SK-N-SH (cell line): ENCODE results near the gene WNT8B. TPM values are rescaled to one million over a fixed set of nuclear protein-coding genes. Genes with fewer than 3 reads are reported as not detected.

Experiments used
- CTCF ChIA-PET: fragments of 300-600, 350-600 bp; formaldehyde crosslinking; extraction: SDS; loops from one replicate; lab custom pipeline; 2021; lab: Yijun Ruan, JAX
- POLR2A ChIA-PET: fragments of 350-600 bp; sonication (Branson Sonifier 250); formaldehyde crosslinking; extraction: SDS; loops from one replicate; lab custom pipeline; 2020; ENCODE audit warnings: antibody characterized with exemption, inconsistent platforms; lab: Yijun Ruan, JAX
- DNase-seq: peaks from one replicate; pipeline ENCODE4 v3.0.0; 2012
- H2AFZ ChIP-seq: fragments of 200-600 bp; sonication (generic); 2 replicates; pipeline ENCODE4 v1.8.1; 2016; ENCODE audit warnings: antibody characterized with exemption, mild to moderate bottlenecking, low read depth
- H3F3A ChIP-seq: fragments of 200-600 bp; sonication (generic); replicated peaks from 2 replicates; pipeline ENCODE3; 2016; ENCODE audit warnings: antibody characterized with exemption, mild to moderate bottlenecking; ENCODE audit not compliant: insufficient read depth
- H3K27ac ChIP-seq, 2 experiments: fragments of 200-500 bp in 1 of 2; fragments of 200-600 bp in 1 of 2; sonication (Bioruptor generic) in 1 of 2; sonication (generic), shearing (Covaris generic) in 1 of 2; 2 replicates each; pipeline versions ENCODE4 v1.5.1 to v1.6.1; 2014 to 2016; ENCODE audit warnings: low read depth in 2 of 2, inconsistent platforms in 1 of 2, low read length in 1 of 2, mild to moderate bottlenecking in 1 of 2, mixed read lengths in 1 of 2
- H3K27me3 ChIP-seq: fragments of 200-600 bp; sonication (generic), shearing (Covaris generic); 2 replicates; pipeline ENCODE4 v1.6.1; 2016; ENCODE audit warnings: mixed run types; ENCODE audit not compliant: insufficient read depth
- H3K36me3 ChIP-seq, 2 experiments: fragments of 200-500 bp in 1 of 2; fragments of 200-600 bp in 1 of 2; sonication (Bioruptor generic) in 1 of 2; sonication (generic) in 1 of 2; replicated peaks in 1 of 2; 2 replicates each; pipeline versions ENCODE3 to v1.5.1; 2014 to 2016; ENCODE audit warnings: low read length in 1 of 2, mild to moderate bottlenecking in 1 of 2; ENCODE audit not compliant: insufficient read depth in 2 of 2, control insufficient read depth in 1 of 2
- H3K4me1 ChIP-seq, 2 experiments: fragments of 200-500 bp in 1 of 2; fragments of 200-600 bp in 1 of 2; sonication (Bioruptor generic) in 1 of 2; sonication (generic), shearing (Covaris generic) in 1 of 2; 2 replicates each; pipeline versions ENCODE4 v1.5.1 to v1.6.1; 2014 to 2016; ENCODE audit warnings: low read depth in 1 of 2, low read length in 1 of 2, mixed run types in 1 of 2; ENCODE audit not compliant: insufficient read depth in 2 of 2, control insufficient read depth in 1 of 2
- H3K4me2 ChIP-seq: fragments of 200-600 bp; sonication (generic), shearing (Covaris generic); 2 replicates; pipeline ENCODE4 v1.6.1; 2017; ENCODE audit warnings: mixed run types
- H3K4me3 ChIP-seq, 2 experiments: fragments of 200-500 bp in 1 of 2; fragments of 200-600 bp in 1 of 2; sonication (Bioruptor generic) in 1 of 2; sonication (generic), shearing (Covaris generic) in 1 of 2; 2 replicates each; pipeline versions ENCODE4 v1.5.1 to v1.8.1; 2014 to 2016; ENCODE audit warnings: low read depth in 2 of 2, inconsistent platforms in 1 of 2, low read length in 1 of 2, mild to moderate bottlenecking in 1 of 2, mixed read lengths in 1 of 2, moderate library complexity in 1 of 2
- H3K79me2 ChIP-seq: fragments of 200-600 bp; sonication (generic); 2 replicates; pipeline ENCODE4 v1.8.1; 2017; ENCODE audit warnings: mild to moderate bottlenecking; ENCODE audit not compliant: insufficient read depth
- H3K9ac ChIP-seq: fragments of 200-600 bp; sonication (generic); 2 replicates; pipeline ENCODE4 v1.6.1; 2017; ENCODE audit warnings: mixed run types
- H3K9me2 ChIP-seq: fragments of 200-600 bp; sonication (generic); 2 replicates; pipeline ENCODE4 v1.6.1; 2017; ENCODE audit warnings: mixed run types
- H3K9me3 ChIP-seq: fragments of 200-600 bp; sonication (generic); 2 replicates; pipeline ENCODE4 v1.6.1; 2017; ENCODE audit warnings: mixed run types, mild to moderate bottlenecking, moderate library complexity
- H4K20me1 ChIP-seq: fragments of 200-600 bp; sonication (generic); 2 replicates; pipeline ENCODE4 v1.6.1; 2017; ENCODE audit warnings: mild to moderate bottlenecking, mixed run types; ENCODE audit not compliant: insufficient read depth
- CTCF ChIP-seq: fragments of 200-600 bp; sonication (generic); IDR thresholded peaks from 2 replicates; pipeline ENCODE4 v1.6.1; 2017; ENCODE audit warnings: antibody characterized with exemption, mild to moderate bottlenecking, moderate library complexity
- FOXJ3 ChIP-seq: sonication (generic); formaldehyde crosslinking; IDR thresholded peaks from 2 replicates; pipeline ENCODE4 v1.5.1; 2020; ENCODE audit warnings: mild to moderate bottlenecking, missing genetic modification reagents
- MEF2A ChIP-seq: IDR thresholded peaks from 2 replicates; pipeline ENCODE4 v1.4.0; 2012; ENCODE audit warnings: low read depth, borderline replicate concordance
- RAD21 ChIP-seq: IDR thresholded peaks from 2 replicates; pipeline ENCODE4 v1.6.1; 2012; ENCODE audit warnings: mild to moderate bottlenecking, low read length
- RCOR1 ChIP-seq: fragments of 150-350 bp; IDR thresholded peaks from 2 replicates; pipeline ENCODE4 v1.6.1; 2017; ENCODE audit warnings: antibody characterized with exemption, low read length
- RFX5 ChIP-seq: IDR thresholded peaks from 2 replicates; pipeline ENCODE4 v1.6.1; 2012; ENCODE audit warnings: mild to moderate bottlenecking, improper control_type of control experiment, low read length
- SMC3 ChIP-seq: IDR thresholded peaks from 2 replicates; pipeline ENCODE4 v1.6.1; 2012; ENCODE audit warnings: low read depth, low read length, improper control_type of control experiment
- USF2 ChIP-seq: fragments of 150-350 bp; IDR thresholded peaks from 2 replicates; pipeline ENCODE4 v1.6.1; 2017; ENCODE audit warnings: antibody characterized with exemption, low read length, low read depth, borderline replicate concordance
- WGBS: methylation state at CpG from one replicate; pipeline ENCODE4 v1.1.6; 2017; ENCODE audit warnings: low lambda C conversion rate; 5-methylcytosine and 5-hydroxymethylcytosine counted together
- polyA plus RNA-seq, 3 experiments: library from polyadenylated mRNA; depleted of rRNA; stranded (reverse); fragments of >200 nt; gene quantifications; 2 replicates each; pipeline ENCODE4 v1.2.3, GENCODE V29; 2012

The WNT8B gene
- polyA plus RNA-seq, 1 of the 3 experiments (the other 2 are of a cell fraction): 0.18 TPM

- whole genome bisulfite sequencing: 22% methylated on average over 7 of the region's 7 CpGs
- peaks cover 17% of the 10 kb centered on the region for H3F3A ChIP-seq
- TF ChIP-seq RAD21: peak; percentile 75
- TF ChIP-seq CTCF: peak; percentile 85
- no peak for TF ChIP-seq FOXJ3
- peak; percentile 57 for TF ChIP-seq SMC3
- TF ChIP-seq RFX5: peak; percentile 7; the same call in 1 of the 2 replicates
- TF ChIP-seq RCOR1: peak; percentile 26; the same call in 1 of the 2 replicates
- no peak overlapping the region for H2AFZ ChIP-seq
- DNase-seq: peak; percentile 71
- H4K20me1 ChIP-seq: no peaks in the 10 kb centered on the region
- POLR2A ChIA-PET: interaction anchor here (1.1 to 1.3 kb wide), 3 partner anchors 37 to 172 kb away, joined by 3 to 7 read pairs (median 3); partner anchors contain the start of gene SCD
- no peaks in the 10 kb centered on the region for H3K27me3 ChIP-seq
- H3K79me2 ChIP-seq: no peaks in the 10 kb centered on the region
- no peaks in the 10 kb centered on the region for H3K9me2 ChIP-seq
- H3K4me2 ChIP-seq: peak overlapping the region; percentile 2; the same call in 1 of the 2 replicates
- peak overlapping the region in 1 of 2 experiments; percentile 30; a peak in 2 of 4 replicates for H3K4me3 ChIP-seq
- H3K4me1 ChIP-seq: peaks cover 5 to 8% of the 10 kb centered on the region in 2 experiments; a peak in 3 of 4 replicates
- H3K9ac ChIP-seq: no peak overlapping the region
- H3K27ac ChIP-seq: no peak overlapping the region
- no peaks in the 10 kb centered on the region for H3K9me3 ChIP-seq
- H3K36me3 ChIP-seq: peaks cover 0 to 5% of the 10 kb centered on the region in 2 experiments
- CTCF ChIA-PET: interaction anchor here (0.6 to 8.4 kb wide), 63 partner anchors 10 to 673 kb away, joined by 3 to 126 read pairs (median 5); partner anchors contain the start of genes HIF1AN, NDUFB8, PKD2L1 and SCD
These were observed 56.0 kb downstream of the WNT8B start for GRCh38 chr10:100518761-100519241.

GRCh38 chr10:100519311-100520051 is 56.7 kb downstream of the WNT8B start, which contains the start of gene SEC31B:
SEC31B (minus strand) TSS chr10:100519861; CDS start chr10:100516952, 2,909 bp downstream.
- peak within 1 kb of the TSS; percentile 21 for H3K4me2 ChIP-seq
- peaks cover 17% of the 10 kb centered on the region for H3F3A ChIP-seq
- POLR2A ChIA-PET: interaction anchor here (1.1 to 1.3 kb wide), 3 partner anchors 37 to 172 kb away, joined by 3 to 7 read pairs (median 3); partner anchors contain the start of gene SCD
- no peaks in the 10 kb centered on the region for H3K9me3 ChIP-seq
- no peaks in the 10 kb centered on the region for H3K79me2 ChIP-seq
- H3K27me3 ChIP-seq: no peaks in the 10 kb centered on the region
- 45% methylated on average over 25 of the region's 72 CpGs for WGBS
- H3K4me3 ChIP-seq: peak within 1 kb of the TSS in 1 of 2 experiments; percentile 30; a peak in 3 of 4 replicates
- DNase-seq: peak; percentile 85
- peaks cover 0 to 11% of the 10 kb centered on the region in 2 experiments for H3K36me3 ChIP-seq
- no peak within 1 kb of the TSS for H3K9ac ChIP-seq
- no peaks in the 10 kb centered on the region for H3K9me2 ChIP-seq
- TF ChIP-seq MEF2A (no peak), USF2 (no peak), RAD21 (peak; percentile 44)
- no peaks in the 10 kb centered on the region for H4K20me1 ChIP-seq
- H2AFZ ChIP-seq: no peak within 1 kb of the TSS
- H3K27ac ChIP-seq: no peak within 1 kb of the TSS
- CTCF ChIA-PET: interaction anchor here (0.6 to 8.4 kb wide), 62 partner anchors 9 to 674 kb away, joined by 3 to 126 read pairs (median 5); partner anchors contain the start of genes HIF1AN, NDUFB8, PKD2L1 and SCD
- H3K4me1 ChIP-seq: peaks cover 5 to 8% of the 10 kb centered on the region in 2 experiments; a peak in 3 of 4 replicates
